Parathyroid adenoma (tissue), 2 donors: ENCODE measurements around the gene PLXNA2.

Experiments used
- H2AFZ ChIP-seq: fragments of 300-600 bp; sonication (generic); one replicate; pipeline ENCODE4 v1.7.0; 2017; ENCODE audit warnings: antibody characterized with exemption, mild to moderate bottlenecking
- H3K27ac ChIP-seq: fragments of 300-600 bp; sonication (generic); one replicate; pipeline ENCODE4 v1.7.0; 2017
- H3K27me3 ChIP-seq: fragments of 300-600 bp; sonication (generic); one replicate; pipeline ENCODE4 v1.7.0; 2017; ENCODE audit warnings: low read length; ENCODE audit not compliant: control insufficient read depth, insufficient read depth
- H3K36me3 ChIP-seq: fragments of 300-600 bp; sonication (generic); one replicate; pipeline ENCODE4 v1.7.0; 2017; ENCODE audit warnings: low read length; ENCODE audit not compliant: control insufficient read depth, insufficient read depth
- H3K4me1 ChIP-seq: fragments of 300-600 bp; sonication (generic); one replicate; pipeline ENCODE4 v1.7.0; 2017; ENCODE audit warnings: control low read depth
- H3K4me2 ChIP-seq: fragments of 300-600 bp; sonication (generic); one replicate; pipeline ENCODE4 v1.7.0; 2017; ENCODE audit warnings: low read length
- H3K4me3 ChIP-seq: fragments of 300-600 bp; sonication (generic); one replicate; pipeline ENCODE4 v1.7.0; 2017; ENCODE audit warnings: low read depth, low read length
- H3K79me2 ChIP-seq: fragments of 300-600 bp; sonication (generic); one replicate; pipeline ENCODE4 v1.7.0; 2017; ENCODE audit warnings: control low read depth
- H3K9ac ChIP-seq: fragments of 300-600 bp; sonication (generic); one replicate; pipeline ENCODE4 v1.7.0; 2017; ENCODE audit warnings: mild to moderate bottlenecking
- H3K9me3 ChIP-seq: fragments of 300-600 bp; sonication (generic); one replicate; pipeline ENCODE4 v1.7.0; 2017; ENCODE audit warnings: low read length; ENCODE audit not compliant: control insufficient read depth
- CTCF ChIP-seq: fragments of 300-600 bp; sonication (generic); IDR thresholded peaks from one replicate; pipeline ENCODE4 v1.7.0; 2017; ENCODE audit warnings: antibody characterized with exemption, mild to moderate bottlenecking
- donor health status: primary hyperparathyroidism.

Gene PLXNA2

DNA sequence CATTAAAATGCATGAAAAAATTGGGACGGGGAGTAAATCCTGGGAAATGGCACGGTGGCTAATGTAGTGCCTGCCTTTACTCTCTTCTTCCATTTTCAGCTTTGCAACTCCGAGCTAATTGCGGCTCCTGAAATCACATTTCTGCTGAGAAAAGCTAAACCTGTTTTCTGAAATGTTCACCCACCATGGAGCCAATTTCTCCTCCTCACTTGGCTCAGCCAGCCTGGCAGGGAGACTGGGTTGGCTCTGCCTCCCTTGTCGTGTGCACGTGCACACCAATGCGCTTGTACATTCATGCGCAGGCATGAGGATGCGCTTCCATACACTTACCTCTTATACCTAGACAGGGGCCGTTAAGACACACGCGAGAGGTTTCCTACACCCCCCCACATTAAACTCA, 165.4 kb downstream of the PLXNA2 start:
- Histone ChIP-seq H3K9ac (no peak overlapping the region), H3K27ac (no peak overlapping the region), H3K4me2 (no peak overlapping the region), H3K36me3 (no peaks in the 10 kb centered on the region), H3K79me2 (no peaks in the 10 kb centered on the region), H3K27me3 (no peaks in the 10 kb centered on the region), H2AFZ (no peak overlapping the region), H3K4me1 (no peaks in the 10 kb centered on the region), H3K9me3 (no peaks in the 10 kb centered on the region), H3K4me3 (no peak overlapping the region)
- no peak for TF ChIP-seq CTCF

DNA sequence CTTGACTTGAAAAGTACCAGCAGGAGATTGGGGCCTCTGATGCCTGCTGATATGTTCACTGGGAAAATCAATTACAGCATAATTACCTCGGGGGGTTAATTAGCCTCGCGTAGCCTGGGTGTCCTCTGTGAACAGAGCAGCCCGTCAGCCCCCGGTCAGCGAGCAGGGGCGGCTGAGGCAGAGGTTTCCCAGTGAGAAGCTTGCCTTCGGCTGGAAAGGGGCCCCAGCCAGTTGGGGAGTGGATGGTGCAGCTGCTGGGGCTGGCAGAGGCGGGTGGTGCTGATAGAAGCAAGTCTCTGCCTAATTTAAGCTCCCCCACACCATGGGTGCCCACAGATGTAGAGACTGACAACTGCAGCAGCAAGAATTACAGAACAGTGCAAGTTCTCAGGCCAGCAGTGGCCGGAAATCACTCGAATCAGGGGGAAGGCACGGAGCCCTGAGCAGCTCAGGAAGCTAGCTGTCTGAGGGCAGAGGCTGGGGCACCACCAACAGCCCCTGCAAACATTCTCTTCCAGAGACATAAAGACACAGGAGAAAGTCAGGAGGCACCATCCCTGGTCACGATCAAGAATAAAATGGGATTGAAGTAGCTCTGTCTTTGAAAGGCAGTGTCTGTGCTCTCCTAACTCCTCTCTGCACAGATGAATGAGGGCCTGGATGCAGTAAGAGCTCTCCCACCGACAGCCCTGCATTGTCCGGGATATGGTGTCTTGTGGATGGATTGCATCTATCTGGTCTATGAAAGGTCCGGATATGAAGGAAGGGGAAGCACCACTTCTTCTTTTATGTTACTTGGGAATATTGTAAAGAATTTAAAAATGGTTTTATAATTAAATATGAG, 166.7 kb downstream of the PLXNA2 start:
- no peaks in the 10 kb centered on the region for H3K9me3 ChIP-seq
- no peak overlapping the region for H2AFZ ChIP-seq
- no peaks in the 10 kb centered on the region for H3K27me3 ChIP-seq
- no peaks in the 10 kb centered on the region for H3K79me2 ChIP-seq
- H3K4me3 ChIP-seq, result no peak overlapping the region
- H3K9ac ChIP-seq, result no peak overlapping the region
- TF ChIP-seq CTCF, result no peak
- no peak overlapping the region for H3K27ac ChIP-seq
- H3K4me2 ChIP-seq, result no peak overlapping the region
- no peaks in the 10 kb centered on the region for H3K4me1 ChIP-seq
- no peaks in the 10 kb centered on the region for H3K36me3 ChIP-seq

GRCh38 chr1:208074353-208074752, 169.8 kb downstream of the PLXNA2 start:
- Histone ChIP-seq H3K9ac (no peak overlapping the region), H3K36me3 (no peaks in the 10 kb centered on the region), H2AFZ (no peak overlapping the region), H3K4me1 (no peaks in the 10 kb centered on the region), H3K4me2 (no peak overlapping the region), H3K79me2 (no peaks in the 10 kb centered on the region), H3K4me3 (no peak overlapping the region), H3K27me3 (no peaks in the 10 kb centered on the region), H3K9me3 (no peaks in the 10 kb centered on the region), H3K27ac (no peak overlapping the region)
- TF ChIP-seq CTCF, result no peak

DNA sequence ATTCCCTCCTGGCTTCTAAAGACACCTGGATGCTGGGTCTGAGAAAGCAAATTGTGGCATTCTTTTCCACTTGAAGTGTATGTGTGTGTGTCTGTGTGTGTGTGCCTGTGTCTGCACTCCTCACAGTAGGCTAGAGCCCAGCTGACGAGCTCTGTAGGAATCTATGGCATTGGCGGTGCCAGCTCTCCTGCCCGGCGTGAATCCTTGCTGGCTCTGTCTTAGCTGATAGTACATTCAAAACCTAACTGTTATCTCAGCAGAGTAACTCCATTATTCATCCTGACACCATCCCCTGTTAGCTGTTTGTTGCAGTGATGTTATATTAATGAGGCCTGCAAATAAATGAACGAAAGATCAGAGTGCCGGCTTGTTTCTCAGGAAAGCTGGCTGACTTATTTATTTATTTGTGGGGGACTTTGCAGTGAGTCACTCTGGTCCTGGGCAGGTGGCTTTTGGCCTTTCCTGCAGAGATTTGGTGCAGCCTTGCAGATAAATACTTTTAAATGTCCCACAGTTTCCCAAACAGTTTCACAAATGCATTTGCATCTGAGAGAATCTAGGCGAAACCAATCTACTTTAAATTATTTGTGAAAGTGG, 172.7 kb downstream of the PLXNA2 start:
- no peaks in the 10 kb centered on the region for H3K4me1 ChIP-seq
- no peak overlapping the region for H3K4me3 ChIP-seq
- no peaks in the 10 kb centered on the region for H3K27me3 ChIP-seq
- H3K9ac ChIP-seq, result no peak overlapping the region
- H3K4me2 ChIP-seq, result no peak overlapping the region
- TF ChIP-seq CTCF, result no peak
- no peaks in the 10 kb centered on the region for H3K79me2 ChIP-seq
- no peaks in the 10 kb centered on the region for H3K36me3 ChIP-seq
- no peaks in the 10 kb centered on the region for H3K9me3 ChIP-seq
- no peak overlapping the region for H3K27ac ChIP-seq
- no peak overlapping the region for H2AFZ ChIP-seq
